Bronchial epithelial cell (primary cell): ENCODE measurements around the gene PLPPR4. TPM values are rescaled to one million over a fixed set of nuclear protein-coding genes. Genes with fewer than 3 reads are reported as not detected.

Experiments
- DNase-seq: peaks from one replicate; pipeline ENCODE4 v3.0.0-alpha.2; 2010; ENCODE audit warnings: low read depth
- FAIRE-seq: peaks from 2 replicates; lab custom pipeline; 2011; peaks lifted over from hg19 to GRCh38; lab: Jason Lieb, UNC
- H3K27me3 ChIP-seq: 2 replicates; pipeline ENCODE4 v1.5.1; 2011; ENCODE audit warnings: low read length; ENCODE audit not compliant: control insufficient read depth, insufficient read depth
- H3K36me3 ChIP-seq: 2 replicates; pipeline ENCODE4 v1.5.1; 2011; ENCODE audit warnings: low read length; ENCODE audit not compliant: control insufficient read depth, insufficient read depth
- H3K4me3 ChIP-seq: 2 replicates; pipeline ENCODE4 v1.5.1; 2011; ENCODE audit warnings: mild to moderate bottlenecking, low read depth, low read length, control low read depth
- CTCF ChIP-seq: IDR thresholded peaks from 2 replicates; pipeline ENCODE4 v1.5.1; 2011; ENCODE audit warnings: mild to moderate bottlenecking, moderate library complexity, low read length, control low read depth, inconsistent platforms; ENCODE audit not compliant: insufficient read depth, severe bottlenecking
- total RNA-seq: library from RNA; depleted of rRNA; stranded (reverse); fragments of >200 nt; gene quantifications from 2 replicates; pipeline ENCODE4 v1.2.1, GENCODE V29; 2014

PLPPR4 gene
- total RNA-seq, 1 donor from 2014 or later = not detected

GRCh38 chr1:99331083-99331482, 66.8 kb downstream of the PLPPR4 start:
- TF ChIP-seq CTCF = no peak
- FAIRE-seq (no peak), DNase-seq (no peak)
- Histone ChIP-seq H3K36me3 (no peaks in the 10 kb centered on the region), H3K27me3 (no peaks in the 10 kb centered on the region), H3K4me3 (no peak overlapping the region)

- DNase-seq (no peak), FAIRE-seq (no peak)
- Histone ChIP-seq H3K4me3 (no peak overlapping the region), H3K27me3 (no peaks in the 10 kb centered on the region), H3K36me3 (no peaks in the 10 kb centered on the region)
- no peak for TF ChIP-seq CTCF
Measured at GRCh38 chr1:99331636-99332035, 67.3 kb downstream of the PLPPR4 start.

GRCh38 chr1:99332561-99332960, 68.3 kb downstream of the PLPPR4 start:
- DNase-seq = no peak
- no peak for FAIRE-seq
- H3K4me3 ChIP-seq = no peak overlapping the region
- no peaks in the 10 kb centered on the region for H3K27me3 ChIP-seq
- no peak for TF ChIP-seq CTCF
- H3K36me3 ChIP-seq = no peaks in the 10 kb centered on the region

- DNase-seq = no peak
- no peaks in the 10 kb centered on the region for H3K36me3 ChIP-seq
- H3K4me3 ChIP-seq = no peak overlapping the region
- FAIRE-seq = no peak
- H3K27me3 ChIP-seq = no peaks in the 10 kb centered on the region
- TF ChIP-seq CTCF = no peak
Measured at GRCh38 chr1:99334991-99335390, 70.7 kb downstream of the PLPPR4 start.

- no peaks in the 10 kb centered on the region for H3K36me3 ChIP-seq
- no peak for FAIRE-seq
- DNase-seq = no peak
- no peaks in the 10 kb centered on the region for H3K27me3 ChIP-seq
- no peak for TF ChIP-seq CTCF
- no peak overlapping the region for H3K4me3 ChIP-seq
Measured at GRCh38 chr1:99347041-99347684, 82.9 kb downstream of the PLPPR4 start.
